DMS153 treated with DMSO at 0.1 percent for 48 hours (cell line): Measurements from ENCODE around the gene HLA-F.

Experiments used
- DNase-seq: peaks from one replicate; lab custom pipeline; 2025; ENCODE audit not compliant: unreplicated experiment; lab: John Stamatoyannopoulos, UW

HLA-F gene

DNA sequence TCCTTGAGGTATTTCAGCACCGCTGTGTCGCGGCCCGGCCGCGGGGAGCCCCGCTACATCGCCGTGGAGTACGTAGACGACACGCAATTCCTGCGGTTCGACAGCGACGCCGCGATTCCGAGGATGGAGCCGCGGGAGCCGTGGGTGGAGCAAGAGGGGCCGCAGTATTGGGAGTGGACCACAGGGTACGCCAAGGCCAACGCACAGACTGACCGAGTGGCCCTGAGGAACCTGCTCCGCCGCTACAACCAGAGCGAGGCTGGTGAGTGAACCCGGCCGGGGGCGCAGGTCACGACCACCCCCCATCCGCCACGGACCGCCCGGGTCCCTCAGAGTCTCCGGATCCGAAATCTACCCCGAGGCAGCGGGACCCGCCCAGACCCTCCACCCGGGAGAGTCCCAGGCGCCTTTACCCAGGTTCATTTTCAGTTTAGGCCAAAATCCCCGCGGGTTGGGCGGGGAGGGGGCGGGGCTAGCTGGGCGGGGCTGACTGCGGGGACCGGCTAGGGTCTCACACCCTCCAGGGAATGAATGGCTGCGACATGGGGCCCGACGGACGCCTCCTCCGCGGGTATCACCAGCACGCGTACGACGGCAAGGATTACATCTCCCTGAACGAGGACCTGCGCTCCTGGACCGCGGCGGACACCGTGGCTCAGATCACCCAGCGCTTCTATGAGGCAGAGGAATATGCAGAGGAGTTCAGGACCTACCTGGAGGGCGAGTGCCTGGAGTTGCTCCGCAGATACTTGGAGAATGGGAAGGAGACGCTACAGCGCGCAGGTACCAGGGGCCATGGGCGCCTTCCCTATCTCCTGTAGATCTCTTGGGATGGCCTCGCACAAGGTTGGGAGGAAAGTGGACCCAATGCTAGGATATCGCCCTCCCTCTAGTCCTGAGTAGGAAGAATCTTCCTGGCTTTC, 693 bp downstream of the HLA-F start:
- DNase-seq, result no peak

GRCh38 chr6:29724937-29725869, 2.0 kb downstream of the HLA-F start:
- no peak for DNase-seq

- DNase-seq, result no peak
Observed at GRCh38 chr6:29726001-29726400, 2.8 kb downstream of the HLA-F start.

GRCh38 chr6:29726571-29727194, 3.4 kb downstream of the HLA-F start:
- DNase-seq, result no peak

DNA sequence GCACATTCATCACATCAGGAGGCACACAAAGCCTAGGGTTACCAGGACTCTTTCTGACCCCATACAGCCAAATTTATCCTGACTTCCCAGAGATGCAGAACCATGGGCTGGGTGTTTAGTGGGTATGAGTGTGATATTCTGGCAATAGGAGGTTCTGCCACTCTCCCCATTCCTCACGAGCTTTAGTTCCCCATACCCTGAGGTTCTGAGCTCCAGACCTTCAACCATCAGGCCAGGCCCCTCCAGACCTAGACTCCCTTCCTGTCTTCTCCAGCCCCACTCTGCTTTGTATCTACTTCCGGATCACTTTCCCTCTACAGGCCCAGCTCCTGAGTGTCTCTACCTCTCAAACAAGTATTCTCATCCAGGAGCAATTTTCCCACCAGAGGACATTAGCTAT, 4.4 kb downstream of the HLA-F start:
- no peak for DNase-seq

GRCh38 chr6:29728173-29728874, 5.1 kb downstream of the HLA-F start:
- DNase-seq, result no peak

DNA sequence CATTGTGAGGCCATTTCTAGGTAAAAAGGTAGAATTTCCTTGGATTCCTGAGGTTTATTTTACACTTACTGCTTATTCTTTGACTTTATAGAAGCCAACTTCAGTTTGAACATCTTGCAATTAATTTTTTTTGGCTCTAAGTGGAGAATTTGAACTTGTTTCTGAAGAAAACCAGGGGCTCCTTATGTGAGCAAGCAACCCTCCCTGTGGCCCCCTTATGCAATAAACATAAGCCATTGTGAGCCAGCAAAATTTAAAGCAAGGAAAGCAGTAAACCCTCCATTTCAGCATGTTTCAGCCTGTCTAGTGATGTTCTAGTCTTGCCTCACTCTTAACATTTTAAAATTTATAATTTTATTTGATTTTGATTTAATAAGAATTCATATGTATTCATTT, 5.6 kb downstream of the HLA-F start:
- no peak for DNase-seq

DNA sequence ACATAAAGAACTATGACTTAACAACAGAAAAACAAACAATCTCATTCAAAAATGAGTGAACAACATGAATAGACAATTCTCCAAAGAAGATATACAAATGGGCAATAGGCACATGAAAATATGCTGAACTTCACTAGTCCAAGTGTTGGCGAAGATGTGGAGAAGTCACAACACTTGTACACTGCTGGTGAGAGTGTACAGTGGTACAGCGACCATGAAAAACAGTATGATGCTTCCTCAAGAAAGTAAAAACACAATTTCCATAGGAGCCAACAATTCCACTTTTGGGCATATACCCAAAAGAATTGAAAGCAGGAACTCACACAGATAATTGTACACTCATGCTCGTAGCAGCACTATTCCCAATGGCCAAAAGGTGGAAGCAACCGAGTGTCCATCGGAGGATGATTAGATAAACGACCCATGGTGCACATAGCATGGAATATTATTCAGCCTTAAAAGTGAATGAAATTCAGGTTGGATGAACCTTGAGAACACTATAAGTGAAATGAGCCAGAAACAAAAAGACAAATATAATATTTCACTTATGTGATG, 6.6 kb downstream of the HLA-F start:
- DNase-seq, result no peak

DNA sequence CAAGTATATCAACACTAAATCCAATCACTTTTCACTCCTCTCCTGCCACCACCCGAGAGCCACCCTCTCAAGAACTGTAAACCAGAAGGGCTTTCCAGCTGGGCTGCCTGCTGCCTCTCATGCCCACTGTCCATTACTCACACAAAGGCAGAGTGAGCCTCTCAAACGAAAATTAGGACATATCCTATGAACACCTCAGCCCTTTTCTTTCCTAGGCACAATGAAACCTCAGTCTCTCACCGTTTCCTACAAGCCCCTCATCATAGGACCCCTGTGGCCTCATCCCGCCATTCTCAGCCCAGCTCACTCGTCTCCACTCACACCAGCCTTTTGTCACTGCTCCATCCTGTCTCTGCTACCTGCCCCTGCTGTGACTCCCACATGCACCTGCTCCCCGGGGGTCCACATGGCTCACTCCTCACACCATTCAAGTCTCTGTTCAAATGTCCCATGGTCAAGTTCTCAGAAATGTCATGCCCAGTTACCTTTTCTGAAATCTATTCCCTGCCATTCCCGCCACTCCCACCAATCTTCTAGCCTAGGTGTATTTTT, 7.4 kb downstream of the HLA-F start:
- DNase-seq, result no peak

- DNase-seq, result no peak
Observed at GRCh38 chr6:29731281-29731680, 8.0 kb downstream of the HLA-F start.

GRCh38 chr6:29733057-29733456, 9.8 kb downstream of the HLA-F start:
- no peak for DNase-seq

GRCh38 chr6:29734046-29735018, 11.1 kb downstream of the HLA-F start:
- no peak for DNase-seq

GRCh38 chr6:29736563-29736962, 13.3 kb downstream of the HLA-F start:
- no peak for DNase-seq

DNA sequence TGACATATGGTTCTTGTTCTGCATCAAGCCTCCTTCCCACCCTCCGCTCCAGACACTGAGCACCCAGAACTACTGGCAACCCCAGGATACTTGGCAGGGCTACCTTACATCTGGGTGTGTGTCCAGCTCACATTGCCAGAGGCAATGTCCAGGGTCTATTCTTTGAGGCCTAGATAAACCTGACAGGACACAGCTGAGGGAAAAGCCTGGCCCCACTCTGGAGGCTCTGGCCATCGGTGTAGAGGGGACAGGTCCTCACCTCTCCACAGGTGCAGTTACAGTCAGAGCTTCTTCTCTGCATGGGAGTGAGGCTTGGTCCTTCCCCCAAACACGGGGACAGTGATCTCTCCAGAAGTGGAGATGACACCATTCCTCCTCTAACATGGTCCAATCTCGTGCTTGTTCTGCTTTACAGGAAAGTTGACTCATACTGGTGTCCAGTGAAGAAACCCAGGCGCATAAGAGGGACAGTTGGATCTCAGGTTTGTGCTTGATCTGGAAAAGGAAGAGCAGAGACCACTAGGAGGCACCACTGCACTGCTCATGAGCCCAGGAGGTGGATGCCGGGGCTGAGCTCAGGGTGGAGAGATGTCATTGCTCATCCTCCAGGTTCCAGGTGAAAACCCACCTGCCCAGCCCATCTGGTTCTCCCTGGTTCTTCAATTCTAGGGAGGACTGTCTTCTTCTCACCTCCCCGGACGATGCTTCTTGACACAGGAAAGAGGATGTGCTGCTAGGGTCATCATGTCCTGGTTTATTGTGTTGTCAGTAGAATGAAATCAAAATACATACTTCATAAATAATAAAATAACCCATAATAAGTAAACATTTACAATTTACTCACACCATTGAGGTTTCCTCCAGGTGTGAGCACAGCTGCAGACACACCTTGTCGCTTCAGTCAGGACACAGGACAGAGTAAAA, 14.7 kb downstream of the HLA-F start:
- DNase-seq, result peak; percentile 37

DNA sequence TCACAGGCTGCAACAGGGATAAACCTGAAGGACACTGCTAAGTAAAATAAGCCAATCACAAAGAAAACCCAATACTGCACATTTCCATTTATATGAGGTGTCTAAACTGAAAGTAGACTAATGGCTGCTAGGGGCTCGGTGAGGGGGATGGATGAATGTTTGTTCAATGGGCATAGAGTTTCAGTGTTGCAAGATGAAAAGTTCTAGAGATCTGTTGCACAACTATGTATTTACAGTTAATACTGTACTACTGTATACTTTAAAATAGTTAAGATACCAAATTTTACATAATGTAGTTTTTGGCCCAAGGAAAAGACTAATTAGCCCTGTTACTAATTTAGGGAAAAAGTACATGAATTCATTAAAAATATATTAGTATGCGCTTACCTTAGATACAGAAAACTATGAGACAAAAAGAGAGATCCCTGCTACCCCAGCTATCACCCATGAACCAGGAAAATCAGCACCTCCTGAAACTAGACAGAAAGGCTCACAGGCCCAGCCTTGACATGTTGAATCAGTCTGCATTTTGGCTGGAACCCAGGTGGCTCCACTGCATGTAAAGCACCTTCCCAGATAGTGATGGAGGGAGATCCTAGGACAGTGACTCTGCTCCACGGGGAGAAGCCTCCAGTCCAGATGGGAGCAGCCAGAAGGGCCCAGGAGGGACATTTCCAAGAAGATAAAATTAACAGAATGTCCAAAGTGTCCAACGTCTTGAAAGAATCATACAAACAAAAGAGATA, 16.1 kb downstream of the HLA-F start:
- no peak for DNase-seq

DNA sequence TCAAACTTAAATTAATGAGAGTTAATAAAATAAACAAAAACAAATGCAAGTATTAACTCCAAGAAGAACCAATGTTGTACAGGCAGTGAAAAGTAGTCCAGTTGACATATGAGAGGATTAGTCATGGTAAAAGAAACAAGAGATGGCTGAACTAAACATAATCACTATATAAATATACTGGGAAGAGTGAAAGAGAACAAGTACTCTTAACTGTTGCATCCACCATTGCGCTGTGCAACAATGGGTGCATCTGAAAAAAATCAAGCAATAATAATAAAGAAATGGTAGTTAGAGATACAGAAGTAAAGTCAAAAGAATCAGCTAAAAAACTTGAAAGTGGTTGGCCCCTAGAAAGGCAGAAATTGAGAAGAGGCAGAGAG, 16.6 kb downstream of the HLA-F start:
- DNase-seq, result no peak

DNA sequence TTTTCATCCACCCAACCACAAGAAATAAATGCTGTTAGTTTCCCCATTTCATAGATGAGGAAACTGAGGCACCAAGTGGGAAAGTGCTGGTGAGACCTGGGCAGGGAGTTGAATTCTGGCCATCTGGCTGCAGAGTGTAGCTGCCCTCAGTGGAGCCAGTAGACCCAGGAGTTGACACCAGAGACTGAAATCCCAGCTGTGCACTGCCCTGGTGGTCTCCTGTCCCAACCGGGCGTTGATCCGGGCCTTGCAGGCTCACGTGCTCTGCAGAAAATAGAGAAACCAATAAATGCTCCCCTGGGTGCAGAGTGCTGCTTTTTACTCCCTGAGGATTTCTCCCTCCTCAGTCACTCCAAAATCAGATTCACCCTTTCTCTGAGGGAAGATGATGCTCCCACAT, 18.4 kb downstream of the HLA-F start:
- DNase-seq, result no peak
